ENCODE data around the gene TMEM181. TPM values are rescaled to one million over a fixed set of nuclear protein-coding genes. Genes with fewer than 3 reads are reported as not detected.

Gene TMEM181, protein sequence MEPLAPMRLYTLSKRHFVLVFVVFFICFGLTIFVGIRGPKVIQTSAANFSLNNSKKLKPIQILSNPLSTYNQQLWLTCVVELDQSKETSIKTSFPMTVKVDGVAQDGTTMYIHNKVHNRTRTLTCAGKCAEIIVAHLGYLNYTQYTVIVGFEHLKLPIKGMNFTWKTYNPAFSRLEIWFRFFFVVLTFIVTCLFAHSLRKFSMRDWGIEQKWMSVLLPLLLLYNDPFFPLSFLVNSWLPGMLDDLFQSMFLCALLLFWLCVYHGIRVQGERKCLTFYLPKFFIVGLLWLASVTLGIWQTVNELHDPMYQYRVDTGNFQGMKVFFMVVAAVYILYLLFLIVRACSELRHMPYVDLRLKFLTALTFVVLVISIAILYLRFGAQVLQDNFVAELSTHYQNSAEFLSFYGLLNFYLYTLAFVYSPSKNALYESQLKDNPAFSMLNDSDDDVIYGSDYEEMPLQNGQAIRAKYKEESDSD
- polyA plus RNA-seq, result 26.7 and 27.3 TPM in 2 replicates

DNA sequence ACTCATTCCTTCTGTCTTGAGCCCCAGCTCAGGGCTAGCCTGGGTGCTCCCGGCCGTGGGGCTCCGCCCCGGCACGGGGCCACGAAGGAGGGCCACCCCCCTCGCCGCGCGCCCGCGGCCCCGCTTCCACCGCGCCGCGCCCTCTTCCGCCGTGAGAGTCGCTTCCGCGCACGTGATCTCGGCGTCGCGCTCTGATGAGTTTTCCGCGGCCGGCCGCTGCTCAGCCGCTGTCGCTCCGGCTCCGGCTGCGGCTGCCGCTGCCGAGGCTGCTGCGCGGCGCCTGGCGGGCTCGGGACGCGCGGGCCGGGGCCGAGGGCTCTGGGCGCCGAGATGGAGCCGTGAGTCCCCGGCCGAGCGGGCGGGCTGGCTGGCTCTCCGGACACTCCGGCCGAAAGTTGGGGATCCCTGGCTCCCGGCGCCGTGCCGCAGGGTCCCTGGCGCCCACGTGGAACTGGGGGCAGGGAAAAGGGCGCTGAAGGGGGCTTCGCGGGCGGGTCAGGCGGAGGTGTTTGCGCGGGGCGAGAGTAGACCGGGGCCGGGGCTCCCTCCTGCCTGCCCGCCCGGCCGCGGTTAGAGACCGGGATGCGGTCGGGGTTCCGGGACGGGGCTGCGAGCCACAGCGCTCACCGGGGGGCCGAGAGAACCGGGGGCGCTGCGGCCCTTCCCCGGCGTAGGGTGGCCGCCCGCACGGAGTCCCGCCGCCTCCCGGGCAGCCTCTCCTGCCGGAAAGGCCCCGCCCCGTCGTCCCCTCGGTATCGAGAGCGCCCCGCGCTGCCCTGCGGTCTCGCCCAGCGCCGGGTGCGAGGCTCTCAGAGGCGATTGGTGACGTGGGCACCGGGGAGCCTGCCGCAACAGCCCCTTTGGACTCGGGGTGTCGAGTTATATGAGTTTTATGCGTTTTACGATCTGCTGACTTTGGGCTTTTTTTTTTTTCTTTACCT is at the start of gene TMEM181:
Gene TMEM181, plus strand, starts transcription at position 197 of the 941 bp plus-strand sequence. Its CDS starts 134 bp downstream, at position 331.

GRCh38 chr6:158644231-158645063 is 84.6 kb downstream of the TMEM181 start, which contains the start of gene DYNLT1:
Gene DYNLT1, minus strand, starts transcription at chr6:158644743. Its CDS starts 35 bp downstream, at chr6:158644708.

DNA sequence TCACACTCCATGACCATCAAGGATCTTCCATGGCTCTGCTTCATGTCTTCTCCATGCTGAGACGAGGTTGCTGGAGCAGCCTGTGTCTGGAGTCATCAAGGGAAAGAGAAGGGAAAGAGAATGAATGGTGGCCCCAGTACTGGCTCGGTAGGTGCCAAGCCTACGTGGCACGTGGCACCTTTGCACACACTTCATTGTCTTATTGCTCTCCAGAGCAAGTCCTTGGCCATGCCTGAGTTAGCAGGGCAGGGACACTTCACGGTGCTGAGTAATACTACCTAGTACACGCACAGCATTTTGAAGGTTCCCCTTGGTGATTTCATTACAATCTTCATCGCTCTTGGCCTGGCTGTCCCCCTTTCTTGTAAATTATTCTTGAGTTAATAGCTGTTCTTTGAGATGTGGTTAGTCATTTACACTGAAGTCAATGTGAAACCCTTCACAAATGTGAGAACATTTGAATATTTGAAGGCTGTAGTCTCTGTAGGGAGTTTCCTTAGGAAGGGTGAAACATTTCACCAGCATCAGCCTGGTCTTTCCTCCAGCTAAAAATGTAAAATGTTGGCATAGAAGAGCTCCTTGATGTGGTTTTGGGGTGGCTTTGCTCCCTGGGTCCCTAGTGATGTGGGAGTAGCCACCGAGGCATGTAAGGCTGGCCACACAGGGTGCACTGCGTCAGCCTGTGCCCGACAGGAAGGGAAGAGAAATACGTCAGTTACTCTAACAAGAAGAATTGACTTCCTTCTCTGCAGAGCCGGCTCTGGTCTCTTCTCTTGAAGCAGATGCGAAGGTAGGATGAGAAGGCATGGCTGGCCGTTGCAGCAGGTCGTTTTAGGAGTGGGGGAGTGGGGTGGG is 89.6 kb downstream of the TMEM181 start, which contains the start of gene SYTL3:
Gene SYTL3, plus strand, starts transcription at position 766 of the 855 bp plus-strand sequence. CDS start 13,215 bp downstream, outside the sequence.

Other genes starting within 250 kb of the TMEM181 start
- 20.6 and 29.7 TPM in 2 replicates for gene TULP4, start 247.6 kb upstream of the TMEM181 start, polyA plus RNA-seq
- gene DYNLT1, start 84.7 kb downstream of the TMEM181 start, polyA plus RNA-seq, result 89.3 and 113 TPM in 2 replicates
- not detected in 2 replicates for gene SYTL3, start 90.0 kb downstream of the TMEM181 start, polyA plus RNA-seq